ENCODE results near the gene SYTL3. TPM values are rescaled to one million over a fixed set of nuclear protein-coding genes. Genes with fewer than 3 reads are reported as not detected.

The SYTL3 gene
- total and polyA plus RNA-seq, 9 of the 15 experiments (the other 6 are each of a cell fraction or from before 2014, with no cell fraction given), result 0.04 to 0.46 (median 0.17) TPM; not detected in 1

DNA sequence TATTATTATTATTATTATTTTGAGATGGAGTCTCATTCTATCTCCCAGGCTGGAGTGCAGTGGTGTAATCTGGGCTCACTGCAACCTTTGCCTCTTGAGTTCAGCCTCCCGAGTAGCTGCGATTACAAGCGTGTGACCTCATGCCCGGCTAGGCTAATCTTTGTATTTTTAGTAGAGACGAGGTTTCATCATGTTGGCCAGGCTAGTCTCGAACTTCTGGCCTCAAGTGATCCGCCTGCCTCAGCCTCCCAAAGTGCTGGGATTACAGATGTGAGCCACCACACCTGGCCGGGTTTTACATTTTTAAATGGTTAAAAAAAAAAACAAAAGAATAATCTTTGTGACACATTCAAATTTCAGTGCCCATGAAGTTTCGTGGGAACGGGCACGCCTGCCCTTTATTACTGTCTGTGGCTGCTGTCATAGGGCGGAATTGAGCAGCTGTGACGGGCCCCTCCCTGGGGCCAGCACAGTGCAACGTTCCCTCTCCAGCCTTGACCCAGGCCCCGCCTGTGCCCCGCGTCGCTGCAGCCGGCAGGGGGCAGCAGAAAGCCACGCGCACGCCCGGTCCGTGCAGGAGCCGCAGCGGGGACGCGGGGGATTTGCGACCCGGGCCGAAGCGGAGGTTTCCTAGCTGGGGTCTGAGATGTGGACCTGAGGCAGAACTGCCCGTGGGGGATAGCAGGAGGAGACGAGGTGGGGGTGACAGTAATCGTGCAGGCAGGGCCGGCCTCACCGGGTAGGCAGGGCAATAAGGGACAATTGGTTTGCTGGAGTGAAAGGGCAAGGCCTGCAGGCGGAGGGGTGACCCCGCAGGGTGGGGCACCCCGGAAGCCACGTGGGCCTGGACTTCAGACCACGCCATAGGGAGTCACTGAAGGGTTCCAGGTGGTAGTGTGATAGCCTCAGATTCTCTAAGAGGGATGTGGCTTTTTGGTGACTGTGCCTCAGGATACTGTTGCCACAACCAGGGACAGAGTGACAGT lies 54.3 kb downstream of the SYTL3 start (continued):
- TF ChIP-seq HNRNPLL (IDR thresholded peaks at IDR 0.05; ENCODE audit: low read depth, low read length, poor library complexity, severe bottlenecking) (peak; percentile 32), RB1 (IDR thresholded peaks at IDR 0.05; ENCODE audit: low read depth) (peak; percentile 97), GTF2E2 (tag; IDR thresholded peaks at IDR 0.05) (no peak), CTBP1 (IDR thresholded peaks at IDR 0.05; ENCODE audit: borderline replicate concordance) (peak; percentile 91), ZNF561 (CRISPR knock-in tag; conservative IDR thresholded peaks at IDR 0.05) (no peak), ZFP30 (CRISPR knock-in tag; IDR thresholded peaks at IDR 0.05; ENCODE audit: borderline replicate concordance) (no peak), CBX1 (IDR thresholded peaks at IDR 0.05; ENCODE audit: low read depth) (peak; percentile 85; the same call in 1 of the 2 replicates), MAFK (IDR thresholded peaks at IDR 0.05; ENCODE audit: low read length) (no peak), LCOR (CRISPR knock-in tag; IDR thresholded peaks at IDR 0.05) (peak; percentile 96), BRD9 (IDR thresholded peaks at IDR 0.05; ENCODE audit: low read depth, partially characterized antibody) (peak; percentile 88), XRCC5 (IDR thresholded peaks at IDR 0.05; ENCODE audit: low read depth, low read length) (peak; percentile 97), NBN (IDR thresholded peaks at IDR 0.05; ENCODE audit: low read depth) (peak; percentile 77; the same call in 1 of the 2 replicates)
- TF ChIP-seq, protein P1, sequence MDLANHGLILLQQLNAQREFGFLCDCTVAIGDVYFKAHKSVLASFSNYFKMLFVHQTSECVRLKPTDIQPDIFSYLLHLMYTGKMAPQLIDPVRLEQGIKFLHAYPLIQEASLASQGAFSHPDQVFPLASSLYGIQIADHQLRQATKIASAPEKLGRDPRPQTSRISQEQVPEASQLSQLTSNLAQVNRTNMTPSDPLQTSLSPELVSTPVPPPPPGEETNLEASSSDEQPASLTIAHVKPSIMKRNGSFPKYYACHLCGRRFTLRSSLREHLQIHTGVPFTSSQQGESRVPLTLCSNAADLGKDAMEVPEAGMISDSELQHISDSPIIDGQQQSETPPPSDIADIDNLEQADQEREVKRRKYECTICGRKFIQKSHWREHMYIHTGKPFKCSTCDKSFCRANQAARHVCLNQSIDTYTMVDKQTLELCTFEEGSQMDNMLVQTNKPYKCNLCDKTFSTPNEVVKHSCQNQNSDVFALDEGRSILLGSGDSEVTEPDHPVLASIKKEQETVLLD (IDR thresholded peaks at IDR 0.05), result peak; percentile 85
- TF ChIP-seq, protein P2, sequence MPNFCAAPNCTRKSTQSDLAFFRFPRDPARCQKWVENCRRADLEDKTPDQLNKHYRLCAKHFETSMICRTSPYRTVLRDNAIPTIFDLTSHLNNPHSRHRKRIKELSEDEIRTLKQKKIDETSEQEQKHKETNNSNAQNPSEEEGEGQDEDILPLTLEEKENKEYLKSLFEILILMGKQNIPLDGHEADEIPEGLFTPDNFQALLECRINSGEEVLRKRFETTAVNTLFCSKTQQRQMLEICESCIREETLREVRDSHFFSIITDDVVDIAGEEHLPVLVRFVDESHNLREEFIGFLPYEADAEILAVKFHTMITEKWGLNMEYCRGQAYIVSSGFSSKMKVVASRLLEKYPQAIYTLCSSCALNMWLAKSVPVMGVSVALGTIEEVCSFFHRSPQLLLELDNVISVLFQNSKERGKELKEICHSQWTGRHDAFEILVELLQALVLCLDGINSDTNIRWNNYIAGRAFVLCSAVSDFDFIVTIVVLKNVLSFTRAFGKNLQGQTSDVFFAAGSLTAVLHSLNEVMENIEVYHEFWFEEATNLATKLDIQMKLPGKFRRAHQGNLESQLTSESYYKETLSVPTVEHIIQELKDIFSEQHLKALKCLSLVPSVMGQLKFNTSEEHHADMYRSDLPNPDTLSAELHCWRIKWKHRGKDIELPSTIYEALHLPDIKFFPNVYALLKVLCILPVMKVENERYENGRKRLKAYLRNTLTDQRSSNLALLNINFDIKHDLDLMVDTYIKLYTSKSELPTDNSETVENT (CRISPR knock-in tag; IDR thresholded peaks at IDR 0.05), result peak; percentile 41; the same call in 1 of the 2 replicates
- TF ChIP-seq, protein P3, sequence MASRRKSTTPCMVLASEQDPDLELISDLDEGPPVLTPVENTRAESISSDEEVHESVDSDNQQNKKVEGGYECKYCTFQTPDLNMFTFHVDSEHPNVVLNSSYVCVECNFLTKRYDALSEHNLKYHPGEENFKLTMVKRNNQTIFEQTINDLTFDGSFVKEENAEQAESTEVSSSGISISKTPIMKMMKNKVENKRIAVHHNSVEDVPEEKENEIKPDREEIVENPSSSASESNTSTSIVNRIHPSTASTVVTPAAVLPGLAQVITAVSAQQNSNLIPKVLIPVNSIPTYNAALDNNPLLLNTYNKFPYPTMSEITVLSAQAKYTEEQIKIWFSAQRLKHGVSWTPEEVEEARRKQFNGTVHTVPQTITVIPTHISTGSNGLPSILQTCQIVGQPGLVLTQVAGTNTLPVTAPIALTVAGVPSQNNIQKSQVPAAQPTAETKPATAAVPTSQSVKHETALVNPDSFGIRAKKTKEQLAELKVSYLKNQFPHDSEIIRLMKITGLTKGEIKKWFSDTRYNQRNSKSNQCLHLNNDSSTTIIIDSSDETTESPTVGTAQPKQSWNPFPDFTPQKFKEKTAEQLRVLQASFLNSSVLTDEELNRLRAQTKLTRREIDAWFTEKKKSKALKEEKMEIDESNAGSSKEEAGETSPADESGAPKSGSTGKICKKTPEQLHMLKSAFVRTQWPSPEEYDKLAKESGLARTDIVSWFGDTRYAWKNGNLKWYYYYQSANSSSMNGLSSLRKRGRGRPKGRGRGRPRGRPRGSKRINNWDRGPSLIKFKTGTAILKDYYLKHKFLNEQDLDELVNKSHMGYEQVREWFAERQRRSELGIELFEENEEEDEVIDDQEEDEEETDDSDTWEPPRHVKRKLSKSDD (conservative IDR thresholded peaks at IDR 0.05; ENCODE audit: low read length), result no peak
- TF ChIP-seq, protein P4, sequence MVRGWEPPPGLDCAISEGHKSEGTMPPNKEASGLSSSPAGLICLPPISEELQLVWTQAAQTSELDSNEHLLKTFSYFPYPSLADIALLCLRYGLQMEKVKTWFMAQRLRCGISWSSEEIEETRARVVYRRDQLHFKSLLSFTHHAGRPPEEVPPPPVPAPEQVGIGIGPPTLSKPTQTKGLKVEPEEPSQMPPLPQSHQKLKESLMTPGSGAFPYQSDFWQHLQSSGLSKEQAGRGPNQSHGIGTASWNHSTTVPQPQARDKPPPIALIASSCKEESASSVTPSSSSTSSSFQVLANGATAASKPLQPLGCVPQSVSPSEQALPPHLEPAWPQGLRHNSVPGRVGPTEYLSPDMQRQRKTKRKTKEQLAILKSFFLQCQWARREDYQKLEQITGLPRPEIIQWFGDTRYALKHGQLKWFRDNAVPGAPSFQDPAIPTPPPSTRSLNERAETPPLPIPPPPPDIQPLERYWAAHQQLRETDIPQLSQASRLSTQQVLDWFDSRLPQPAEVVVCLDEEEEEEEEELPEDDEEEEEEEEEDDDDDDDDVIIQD (CRISPR knock-in tag; IDR thresholded peaks at IDR 0.05), result 0 out of 2 replicates have a peak, but pooled peaks have one; percentile 48

All from K562 (cell line).